ENCODE measurements around the gene HBQ1. TPM values are rescaled to one million over a fixed set of nuclear protein-coding genes. Genes with fewer than 3 reads are reported as not detected.

Gene HBQ1
- total and polyA plus RNA-seq, 7 donors, result 0.19 TPM; not detected in 6

GRCh38 chr16:183005-183404, 2.7 kb downstream of the HBQ1 start:
- Histone ChIP-seq H3K27ac (no peak overlapping the region), H3K4me3 (no peak overlapping the region), H3K27me3 (peaks cover 24 to 34% (median 31%) of the 10 kb centered on the region in 3 donors), H3K36me3 (peaks cover 0 to 10% (median 5%) of the 10 kb centered on the region in 4 donors), H3K4me1 (peaks cover 0 to 18% (median 18%) of the 10 kb centered on the region in 4 donors), H3K9me3 (no peaks in the 10 kb centered on the region)
- DNase-seq, result no peak
- WGBS, 2 donors, result 75 to 87% methylated on average over 7 of the region's 7 CpGs
- intact Hi-C loops (cut with DNase I), result no loop called here
- no peak for TF ChIP-seq POLR2A (IDR thresholded peaks at IDR 0.05)
- no peak for TF ChIP-seq EP300 (IDR thresholded peaks at IDR 0.05)
- TF ChIP-seq CTCF (IDR thresholded peaks at IDR 0.05), result no peak
- TF ChIP-seq POLR2AphosphoS5 (IDR thresholded peaks at IDR 0.05), result no peak

DNA sequence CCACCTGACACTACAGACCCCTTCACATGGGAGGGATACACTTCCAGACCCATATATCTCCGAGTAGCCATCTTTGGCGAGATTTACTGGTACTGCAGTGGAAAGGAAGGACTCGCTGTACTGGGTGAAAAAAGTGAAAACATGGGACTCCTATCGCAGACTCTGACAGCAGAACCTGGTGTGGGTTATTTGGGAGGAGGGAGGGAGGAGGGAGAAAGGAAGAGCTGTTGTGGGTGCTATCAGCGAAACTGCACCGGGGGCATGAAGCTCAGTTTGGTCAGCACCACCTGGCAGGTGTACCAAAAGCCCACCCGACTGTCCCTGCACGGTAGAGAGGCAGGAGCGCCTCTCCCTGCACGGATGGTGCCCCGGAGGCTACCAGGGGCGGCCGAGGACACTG, 5.0 kb downstream of the HBQ1 start:
- TF ChIP-seq POLR2AphosphoS5 (IDR thresholded peaks at IDR 0.05), result no peak
- no peak for TF ChIP-seq EP300 (IDR thresholded peaks at IDR 0.05)
- no peak for TF ChIP-seq CTCF (IDR thresholded peaks at IDR 0.05)
- TF ChIP-seq POLR2A (IDR thresholded peaks at IDR 0.05), result no peak
- intact Hi-C loops (cut with DNase I), result no loop called here
- DNase-seq, result no peak

DNA sequence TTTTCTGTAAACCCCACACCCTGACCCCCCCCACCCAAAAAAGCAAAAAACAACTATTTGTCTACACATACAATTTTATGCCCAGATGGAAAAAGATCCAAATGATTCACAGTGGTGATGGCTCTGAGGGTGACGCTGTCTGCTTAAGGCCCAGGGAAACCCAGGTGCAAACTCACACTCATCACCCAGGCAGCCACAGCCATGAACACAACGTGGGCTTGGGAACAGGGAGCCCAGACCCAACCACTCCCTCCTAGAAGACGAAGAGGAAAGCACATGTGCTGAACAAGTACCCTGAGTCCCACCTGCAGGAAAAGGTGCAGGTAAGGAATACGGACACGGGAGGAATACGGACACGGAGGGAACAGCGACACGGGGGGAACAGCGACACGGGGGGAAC, 5.4 kb downstream of the HBQ1 start:
- no peak overlapping the region for H3K4me3 ChIP-seq
- whole genome bisulfite sequencing, 2 donors, result 85 to 90% methylated on average over 11 of the region's 11 CpGs
- DNase-seq, result no peak
- intact Hi-C loops (cut with DNase I), result no loop called here
- TF ChIP-seq CTCF (IDR thresholded peaks at IDR 0.05) (no peak), POLR2AphosphoS5 (IDR thresholded peaks at IDR 0.05) (no peak)
- no peak overlapping the region for H3K27ac ChIP-seq
- peaks cover 12 to 37% (median 27%) of the 10 kb centered on the region in 4 donors for H3K36me3 ChIP-seq
- H3K4me1 ChIP-seq, result peaks cover 0 to 10% (median 10%) of the 10 kb centered on the region in 4 donors
- H3K27me3 ChIP-seq, result peaks cover 2 to 7% (median 4%) of the 10 kb centered on the region in 3 donors
- no peaks in the 10 kb centered on the region for H3K9me3 ChIP-seq

More for the DNA sequence above, 5.0 kb downstream of the HBQ1 start:
- Histone ChIP-seq H3K36me3 (peaks cover 8 to 32% (median 23%) of the 10 kb centered on the region in 4 donors), H3K9me3 (no peaks in the 10 kb centered on the region), H3K4me1 (peaks cover 0 to 15% (median 14%) of the 10 kb centered on the region in 4 donors), H3K27me3 (peaks cover 6 to 12% (median 9%) of the 10 kb centered on the region in 3 donors), H3K4me3 (no peak overlapping the region), H3K27ac (no peak overlapping the region)
- WGBS, 2 donors, result 91 to 93% methylated on average over 13 of the region's 13 CpGs

GRCh38 chr16:187330-187729, 7.1 kb downstream of the HBQ1 start:
- TF ChIP-seq EP300 (IDR thresholded peaks at IDR 0.05), result no peak
- no peak for TF ChIP-seq POLR2AphosphoS5 (IDR thresholded peaks at IDR 0.05)
- no peak for TF ChIP-seq CTCF (IDR thresholded peaks at IDR 0.05)
- TF ChIP-seq POLR2A (IDR thresholded peaks at IDR 0.05), result no peak
- intact Hi-C loops (cut with DNase I), result no loop called here
- no peaks in the 10 kb centered on the region for H3K4me1 ChIP-seq
- H3K9me3 ChIP-seq, result no peaks in the 10 kb centered on the region
- peaks cover 20 to 53% (median 43%) of the 10 kb centered on the region in 4 donors for H3K36me3 ChIP-seq
- H3K27me3 ChIP-seq, result no peaks in the 10 kb centered on the region
- no peak overlapping the region for H3K4me3 ChIP-seq
- H3K27ac ChIP-seq, result no peak overlapping the region
- DNase-seq, result no peak
- 97% methylated on average over 8 of the region's 8 CpGs for WGBS, 2 donors

GRCh38 chr16:188674-189073, 8.4 kb downstream of the HBQ1 start:
- intact Hi-C loops (cut with DNase I), result no loop called here
- H3K36me3 ChIP-seq, result peaks cover 20 to 66% (median 57%) of the 10 kb centered on the region in 4 donors
- no peak for TF ChIP-seq EP300 (IDR thresholded peaks at IDR 0.05)
- no peak for TF ChIP-seq POLR2AphosphoS5 (IDR thresholded peaks at IDR 0.05)
- TF ChIP-seq POLR2A (IDR thresholded peaks at IDR 0.05), result no peak
- no peak for TF ChIP-seq CTCF (IDR thresholded peaks at IDR 0.05)

More at GRCh38 chr16:188674-189073, 8.4 kb downstream of the HBQ1 start:
- Histone ChIP-seq H3K27me3 (no peaks in the 10 kb centered on the region), H3K4me3 (no peak overlapping the region), H3K4me1 (no peaks in the 10 kb centered on the region), H3K27ac (no peak overlapping the region), H3K9me3 (no peaks in the 10 kb centered on the region)
- DNase-seq, result no peak
- WGBS, 2 donors, result 62 to 67% methylated on average over 8 of the region's 8 CpGs

All from sigmoid colon (tissue), 7 donors.